PC-3 (cell line): ENCODE data around the gene TTC28. TPM values are rescaled to one million over a fixed set of nuclear protein-coding genes. Genes with fewer than 3 reads are reported as not detected.

Experiments used
- ATAC-seq: fragments of 200-7000 bp; cut with Tn5 transposase; 2 replicates; pipeline ENCODE4 v1.9.1; 2020; ENCODE audit warnings: mild to moderate bottlenecking, moderate library complexity
- BruUV-seq: library from RNA; stranded (reverse); fragments of 400-500 nt; replicated peaks from 2 replicates; lab custom pipeline; 2021; lab: Mats Ljungman, UMichigan
- CTCF ChIA-PET: fragments of 300-600 bp; sonication (Branson Sonifier 250); formaldehyde crosslinking; loops from one replicate; lab custom pipeline; 2022; ENCODE audit warnings: antibody characterized with exemption; lab: Charles Lee
- POLR2A ChIA-PET: fragments of 300-600 bp; sonication (Branson Sonifier 250); formaldehyde crosslinking; loops from one replicate; lab custom pipeline; 2022; ENCODE audit warnings: antibody characterized with exemption; ENCODE audit not compliant: unreplicated experiment; lab: Charles Lee
- DNase-seq: peaks from one replicate; pipeline ENCODE4 v3.0.0-alpha.2; 2015
- H2AFZ ChIP-seq: fragments of 300-600 bp; sonication (generic); 2 replicates; pipeline ENCODE4 v1.6.0; 2016; ENCODE audit warnings: antibody characterized with exemption, low read length
- H3F3A ChIP-seq: fragments of 300-600 bp; sonication (generic); one replicate; pipeline ENCODE4 v1.6.0; 2017; ENCODE audit warnings: antibody characterized with exemption, low read length, control low read depth, mild to moderate bottlenecking; ENCODE audit not compliant: unreplicated experiment
- H3K27ac ChIP-seq: fragments of 300-600 bp; sonication (generic); 2 replicates; pipeline ENCODE4 v1.5.1; 2016; ENCODE audit warnings: mild to moderate bottlenecking, low read length
- H3K27me3 ChIP-seq: fragments of 300-600 bp; sonication (generic); 2 replicates; pipeline ENCODE4 v1.6.1; 2016; ENCODE audit warnings: low read length, mixed read lengths
- H3K36me3 ChIP-seq: fragments of 300-600 bp; sonication (generic); 2 replicates; pipeline ENCODE4 v1.6.1; 2016; ENCODE audit warnings: low read depth, mixed run types, low read length, mixed read lengths
- H3K4me1 ChIP-seq: fragments of 300-600 bp; sonication (generic); 2 replicates; pipeline ENCODE4 v1.5.1; 2016; ENCODE audit warnings: low read length; ENCODE audit not compliant: insufficient read depth
- H3K4me2 ChIP-seq: fragments of 300-600 bp; sonication (generic); 2 replicates; pipeline ENCODE4 v1.6.0; 2016; ENCODE audit warnings: low read length
- H3K4me3 ChIP-seq: fragments of 300-600 bp; sonication (generic); 2 replicates; pipeline ENCODE4 v1.5.1; 2016; ENCODE audit warnings: mild to moderate bottlenecking, low read length, mixed read lengths
- H3K79me2 ChIP-seq: fragments of 300-600 bp; sonication (generic); 2 replicates; pipeline ENCODE4 v1.6.1; 2017; ENCODE audit warnings: low read length, mixed read lengths
- H3K9ac ChIP-seq: fragments of 300-600 bp; sonication (generic); 2 replicates; pipeline ENCODE4 v1.6.0; 2016; ENCODE audit warnings: mild to moderate bottlenecking, low read length
- H3K9me2 ChIP-seq: fragments of 300-600 bp; sonication (generic); replicated peaks from 2 replicates; pipeline ENCODE4 v1.6.1; 2016; ENCODE audit warnings: mixed run types, low read length, mixed read lengths
- H3K9me3 ChIP-seq: fragments of 300-600 bp; sonication (generic); 2 replicates; pipeline ENCODE4 v1.6.1; 2016; ENCODE audit warnings: low read length, mixed read lengths
- H4K20me1 ChIP-seq: fragments of 300-600 bp; sonication (generic); 2 replicates; pipeline ENCODE4 v1.6.1; 2016; ENCODE audit warnings: low read length, mixed read lengths
- EZH2 ChIP-seq: fragments of 300-600 bp; sonication (generic); IDR thresholded peaks from one replicate; pipeline ENCODE4 v1.6.1; 2017; ENCODE audit warnings: antibody characterized with exemption, mild to moderate bottlenecking, low read length; ENCODE audit not compliant: unreplicated experiment
- EZH2phosphoT487 ChIP-seq: fragments of 300-600 bp; sonication (generic); IDR thresholded peaks from 2 replicates; pipeline ENCODE4 v1.6.1; 2018; ENCODE audit warnings: mild to moderate bottlenecking, antibody characterized with exemption, low read length, borderline replicate concordance
- intact Hi-C: fragments of 100-400 bp; cut with micrococcal nuclease; formaldehyde crosslinking; loops from 2 replicates; pipeline ENCODE4 v1.9.0; 2023
- total RNA-seq: library from RNA; depleted of rRNA; stranded (reverse); fragments of >200 nt; gene quantifications from 2 replicates; pipeline ENCODE4 v1.2.3, GENCODE V29; 2014
- TF ChIP-seq, protein P1 (sequence below): fragments of 300-600 bp; sonication (generic); conservative IDR thresholded peaks from 2 replicates; pipeline ENCODE4 v1.5.1; 2017; ENCODE audit warnings: antibody characterized with exemption, low read depth, mild to moderate bottlenecking, low read length

The TTC28 gene
- total RNA-seq, 1 experiment from 2014 or later = 6.3 TPM

DNA sequence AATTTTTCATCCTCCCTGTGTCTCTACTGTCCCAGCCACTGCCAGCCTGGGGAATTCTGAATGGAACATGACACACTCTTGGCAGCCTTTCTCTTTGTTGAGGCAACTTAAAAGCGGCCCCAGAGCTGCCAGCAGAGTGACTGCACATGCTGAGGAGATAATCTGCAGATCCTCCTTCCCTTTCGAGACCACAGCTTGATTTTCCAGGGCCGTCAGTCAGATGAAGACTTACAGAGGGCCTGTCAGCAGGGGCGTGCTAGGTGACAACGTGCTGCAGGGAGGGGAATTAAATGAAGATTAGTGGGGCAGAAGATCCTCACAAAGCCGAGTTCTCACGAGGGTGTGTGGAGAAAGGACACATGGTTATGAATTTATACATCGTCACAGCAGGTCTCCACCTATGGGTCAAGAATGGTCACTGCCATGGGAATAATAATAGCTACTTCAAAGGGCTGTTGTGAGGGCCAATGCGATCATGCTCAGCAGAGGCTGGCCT is 567.0 kb downstream of the TTC28 start:
- no peaks in the 10 kb centered on the region for H4K20me1 ChIP-seq
- no TSS peak for BruUV-seq
- H3K9me3 ChIP-seq = no peaks in the 10 kb centered on the region
- no peaks in the 10 kb centered on the region for H3K36me3 ChIP-seq
- no peaks in the 10 kb centered on the region for H3K9me2 ChIP-seq
- POLR2A ChIA-PET = interaction anchor here (0.7 kb wide), 1 partner anchor 8 kb away, joined by 3 read pairs; no protein-coding TSS in a partner anchor
- H3K4me1 ChIP-seq = peaks cover 9% of the 10 kb centered on the region; the same call in 1 of the 2 replicates
- H3F3A ChIP-seq = no peaks in the 10 kb centered on the region
- CTCF ChIA-PET = interaction anchor here (0.5 to 0.6 kb wide), 3 partner anchors 60 to 356 kb away, joined by 4 to 5 read pairs (median 4); no protein-coding TSS in a partner anchor
- no peak overlapping the region for H3K9ac ChIP-seq
- H3K4me3 ChIP-seq = no peak overlapping the region
- H3K79me2 ChIP-seq = no peaks in the 10 kb centered on the region
- H3K27me3 ChIP-seq = no peaks in the 10 kb centered on the region
- peak overlapping the region; percentile 65 for H2AFZ ChIP-seq
- no peak overlapping the region for H3K27ac ChIP-seq
- TF ChIP-seq, protein P1, sequence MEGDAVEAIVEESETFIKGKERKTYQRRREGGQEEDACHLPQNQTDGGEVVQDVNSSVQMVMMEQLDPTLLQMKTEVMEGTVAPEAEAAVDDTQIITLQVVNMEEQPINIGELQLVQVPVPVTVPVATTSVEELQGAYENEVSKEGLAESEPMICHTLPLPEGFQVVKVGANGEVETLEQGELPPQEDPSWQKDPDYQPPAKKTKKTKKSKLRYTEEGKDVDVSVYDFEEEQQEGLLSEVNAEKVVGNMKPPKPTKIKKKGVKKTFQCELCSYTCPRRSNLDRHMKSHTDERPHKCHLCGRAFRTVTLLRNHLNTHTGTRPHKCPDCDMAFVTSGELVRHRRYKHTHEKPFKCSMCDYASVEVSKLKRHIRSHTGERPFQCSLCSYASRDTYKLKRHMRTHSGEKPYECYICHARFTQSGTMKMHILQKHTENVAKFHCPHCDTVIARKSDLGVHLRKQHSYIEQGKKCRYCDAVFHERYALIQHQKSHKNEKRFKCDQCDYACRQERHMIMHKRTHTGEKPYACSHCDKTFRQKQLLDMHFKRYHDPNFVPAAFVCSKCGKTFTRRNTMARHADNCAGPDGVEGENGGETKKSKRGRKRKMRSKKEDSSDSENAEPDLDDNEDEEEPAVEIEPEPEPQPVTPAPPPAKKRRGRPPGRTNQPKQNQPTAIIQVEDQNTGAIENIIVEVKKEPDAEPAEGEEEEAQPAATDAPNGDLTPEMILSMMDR = peak; percentile 59
- TF ChIP-seq EZH2 = no peak
- peak; percentile 53 for DNase-seq
- no peak overlapping the region for H3K4me2 ChIP-seq
- intact Hi-C loops = no loop called here
- ATAC-seq = no peak

DNA sequence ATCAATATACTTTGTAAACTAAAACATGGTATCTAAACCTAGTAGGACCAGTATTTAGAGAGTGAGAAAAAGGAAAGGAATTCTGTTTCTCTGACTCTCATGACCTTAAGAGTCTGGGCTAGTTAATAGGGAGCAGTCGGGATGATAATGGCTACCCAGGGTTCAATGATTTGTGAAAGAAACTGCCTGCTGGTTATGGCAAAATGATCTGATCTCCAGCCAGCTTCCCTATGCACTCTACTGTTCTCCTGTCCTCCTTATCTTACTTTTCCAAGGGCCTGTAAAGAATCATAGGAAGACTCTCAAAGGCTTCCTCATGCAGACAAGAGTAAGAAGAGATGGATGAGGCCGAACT is 567.5 kb downstream of the TTC28 start:
- no peak overlapping the region for H3K27ac ChIP-seq
- ATAC-seq (no peak), DNase-seq (no peak)
- H4K20me1 ChIP-seq = no peaks in the 10 kb centered on the region
- H3K36me3 ChIP-seq = no peaks in the 10 kb centered on the region
- no peak overlapping the region for H3K4me2 ChIP-seq
- no peaks in the 10 kb centered on the region for H3K9me3 ChIP-seq
- no peaks in the 10 kb centered on the region for H3K9me2 ChIP-seq
- peak overlapping the region; percentile 65 for H2AFZ ChIP-seq
- TF ChIP-seq, protein P1 = no peak
- no peak for TF ChIP-seq EZH2
- TF ChIP-seq EZH2phosphoT487 = no peak
- no peaks in the 10 kb centered on the region for H3K27me3 ChIP-seq
- H3F3A ChIP-seq = no peaks in the 10 kb centered on the region
- H3K4me1 ChIP-seq = peaks cover 9% of the 10 kb centered on the region; the same call in 1 of the 2 replicates
- H3K9ac ChIP-seq = no peak overlapping the region
- H3K4me3 ChIP-seq = no peak overlapping the region
- BruUV-seq = no TSS peak
- H3K79me2 ChIP-seq = no peaks in the 10 kb centered on the region
- ChIA-PET CTCF (interaction anchor here (0.6 kb wide), 1 partner anchor 70 kb away, joined by 4 read pairs; no protein-coding TSS in a partner anchor), POLR2A (interaction anchor here (0.7 kb wide), 1 partner anchor 8 kb away, joined by 3 read pairs; no protein-coding TSS in a partner anchor)
- intact Hi-C loops = no loop called here

DNA sequence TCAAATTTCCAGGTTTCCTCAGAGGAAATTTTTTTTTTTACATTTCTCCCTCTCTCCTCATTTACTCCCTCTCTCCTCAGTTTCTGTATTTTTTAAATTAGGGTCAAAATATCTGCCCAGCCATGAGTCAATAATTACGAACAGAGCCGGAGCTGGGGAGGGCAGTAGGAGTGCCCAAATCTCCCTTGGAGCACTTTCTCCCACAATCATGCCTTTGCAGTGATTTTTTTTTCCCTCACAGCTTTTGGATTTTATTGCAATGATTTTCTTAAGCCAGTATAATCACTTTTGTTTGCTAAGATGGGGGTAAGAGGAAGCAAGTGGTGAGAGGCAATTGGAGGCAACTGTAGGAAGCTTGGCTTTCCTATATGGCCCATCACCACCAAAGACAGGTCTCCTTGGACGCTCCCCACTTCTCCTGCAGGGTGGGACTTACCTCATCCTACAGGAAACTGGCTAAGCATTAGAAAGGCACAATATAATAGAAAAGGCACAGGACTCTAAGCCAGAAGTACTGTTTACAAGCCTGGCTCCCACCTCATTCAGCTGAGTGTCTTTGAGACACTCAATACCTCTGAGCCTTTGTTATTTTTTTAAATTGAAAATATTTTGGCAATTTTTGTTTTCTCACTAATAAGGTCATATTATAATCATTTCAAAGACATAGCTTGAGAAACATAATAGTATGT is 568.0 kb downstream of the TTC28 start:
- Histone ChIP-seq H3K27me3 (no peaks in the 10 kb centered on the region), H4K20me1 (no peaks in the 10 kb centered on the region), H3K4me2 (no peak overlapping the region), H3K79me2 (no peaks in the 10 kb centered on the region), H2AFZ (no peak overlapping the region), H3K4me1 (peaks cover 6% of the 10 kb centered on the region; the same call in 1 of the 2 replicates), H3K9me3 (no peaks in the 10 kb centered on the region), H3K27ac (no peak overlapping the region), H3K4me3 (no peak overlapping the region), H3K9me2 (no peaks in the 10 kb centered on the region), H3K9ac (no peak overlapping the region), H3K36me3 (no peaks in the 10 kb centered on the region), H3F3A (no peaks in the 10 kb centered on the region)
- CTCF ChIA-PET = interaction anchor here (0.6 kb wide), 1 partner anchor 71 kb away, joined by 4 read pairs; no protein-coding TSS in a partner anchor
- ATAC-seq (no peak), DNase-seq (no peak)
- no TSS peak for BruUV-seq
- POLR2A ChIA-PET = no interaction called here
- intact Hi-C loops = no loop called here
- TF ChIP-seq, protein P1 = no peak
- TF ChIP-seq EZH2 = no peak
- TF ChIP-seq EZH2phosphoT487 = no peak
